Sigmoid colon (tissue), 7 donors: ENCODE data around the gene CATSPERE. TPM values are rescaled to one million over a fixed set of nuclear protein-coding genes. Genes with fewer than 3 reads are reported as not detected.
"Not testable (repeated sequence)": the region's sequence is repeated elsewhere in the genome, so short reads cannot be mapped to it uniquely, and the experiment has no call there.

Source experiments
- DNase-seq: peaks from one replicate; pipeline ENCODE4 v3.0.0-alpha.2; 2019
- H3K27ac ChIP-seq, 4 donors: fragments of 200-600 bp; sonication (generic); one replicate each; pipeline ENCODE4 v1.5.1; 2016 to 2019; ENCODE audit warnings: mild to moderate bottlenecking in 1 of 4
- H3K27me3 ChIP-seq, 3 donors: fragments of 200-600 bp; sonication (generic); one replicate each; pipeline ENCODE4 v1.5.1; 2019; ENCODE audit warnings: mild to moderate bottlenecking in 1 of 3
- H3K36me3 ChIP-seq, 4 donors: fragments of 200-600 bp; sonication (generic); one replicate each; pipeline ENCODE4 v1.5.1; 2016 to 2019
- H3K4me1 ChIP-seq, 4 donors: fragments of 200-600 bp; sonication (generic); one replicate each; pipeline ENCODE4 v1.5.1; 2017 to 2019
- H3K4me3 ChIP-seq, 4 donors: fragments of 200-600 bp; sonication (generic); one replicate each; pipeline ENCODE4 v1.5.1; 2017 to 2019; ENCODE audit warnings: mild to moderate bottlenecking in 2 of 4, moderate library complexity in 1 of 4
- H3K9me3 ChIP-seq, 4 donors: fragments of 200-600 bp in 3 of 4; sonication (generic) in 3 of 4; one replicate each; pipeline versions ENCODE4 v1.5.1 to v1.6.1; 2013 to 2019
- EP300 ChIP-seq, 4 donors: sonication (generic); formaldehyde crosslinking; IDR thresholded peaks; one replicate each; pipeline ENCODE4 v1.6.1; 2017; ENCODE audit warnings: antibody characterized with exemption in 4 of 4
- POLR2A ChIP-seq, 2 donors: fragments of 450-650 bp; IDR thresholded peaks; one replicate each; pipeline ENCODE4 v1.6.1; 2016; ENCODE audit warnings: antibody characterized with exemption in 2 of 2, mild to moderate bottlenecking in 2 of 2, moderate library complexity in 2 of 2
- POLR2AphosphoS5 ChIP-seq, 4 donors: sonication (generic); formaldehyde crosslinking; IDR thresholded peaks; one replicate each; pipeline ENCODE4 v1.6.1; 2017; ENCODE audit warnings: antibody characterized with exemption in 4 of 4
- WGBS, 2 donors: extraction: QIAGEN DNeasy Blood & Tissue Kit; methylation state at CpG; one replicate each; pipeline ENCODE4 v1.1.7; 2013; 5-methylcytosine and 5-hydroxymethylcytosine counted together
- intact Hi-C: fragments of 100-400 bp; cut with DNase I; formaldehyde crosslinking; loops from one replicate; pipeline ENCODE4 v1.15.1; 2023
- polyA plus RNA-seq, 3 donors: library from polyadenylated mRNA; stranded (reverse); fragments of 200-250 nt; gene quantifications; one replicate each; pipeline ENCODE4 v1.2.3, GENCODE V29; 2013
- total RNA-seq, 4 donors: library from RNA; depleted of rRNA; stranded (reverse); fragments of >200 nt; gene quantifications; one replicate each; pipeline ENCODE4 v1.1.0, GENCODE V29; 2016
- TF ChIP-seq, protein P1 (sequence below), 4 experiments: fragments of 450-650 bp in 3 of 4; fragments of 200-600 bp in 1 of 4; IDR thresholded peaks; one replicate each; pipeline ENCODE4 v1.5.1; 2016 to 2019; ENCODE audit warnings: antibody characterized with exemption in 4 of 4, mild to moderate bottlenecking in 3 of 4, moderate library complexity in 2 of 4
- donor health status: healthy with polysubstance abuse.
- donor health status: Bipolar disorder and iron deficiency.
- donor health status: healthy.

The CATSPERE gene
- total and polyA plus RNA-seq, 7 donors: 0.31 to 2.0 (median 1.4) TPM; not detected in 2

DNA sequence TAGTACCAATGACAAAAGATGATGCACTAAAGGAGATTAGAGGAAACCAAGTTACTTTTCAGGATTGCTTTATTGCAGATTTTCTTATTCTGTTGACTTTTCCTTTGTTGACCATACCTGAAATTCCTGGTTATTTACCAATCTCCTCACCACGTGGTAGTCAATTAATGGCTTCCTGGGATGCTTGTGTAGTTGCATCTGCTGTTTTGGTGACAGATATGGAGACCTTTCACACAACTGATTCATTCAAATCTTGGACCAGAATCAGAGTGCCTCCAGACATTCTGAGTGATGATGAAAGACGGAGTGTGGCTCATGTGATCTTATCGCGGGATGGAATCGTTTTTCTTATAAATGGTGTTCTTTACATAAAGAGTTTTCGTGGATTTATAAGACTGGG, 91.3 kb downstream of the CATSPERE start:
- H3K36me3 ChIP-seq: no peaks in the 10 kb centered on the region
- no peak for DNase-seq
- H3K4me1 ChIP-seq: no peaks in the 10 kb centered on the region
- H3K27ac ChIP-seq: no peak overlapping the region
- no peaks in the 10 kb centered on the region for H3K27me3 ChIP-seq
- H3K4me3 ChIP-seq: no peak overlapping the region
- peaks cover 0 to 7% (median 1%) of the 10 kb centered on the region in 4 donors for H3K9me3 ChIP-seq
- 79 to 86% methylated on average over 6 of the region's 6 CpGs for WGBS, 2 donors
- TF ChIP-seq POLR2A (IDR thresholded peaks at IDR 0.05) (no peak), POLR2AphosphoS5 (IDR thresholded peaks at IDR 0.05) (no peak), EP300 (IDR thresholded peaks at IDR 0.05) (no peak)
- TF ChIP-seq, protein P1, sequence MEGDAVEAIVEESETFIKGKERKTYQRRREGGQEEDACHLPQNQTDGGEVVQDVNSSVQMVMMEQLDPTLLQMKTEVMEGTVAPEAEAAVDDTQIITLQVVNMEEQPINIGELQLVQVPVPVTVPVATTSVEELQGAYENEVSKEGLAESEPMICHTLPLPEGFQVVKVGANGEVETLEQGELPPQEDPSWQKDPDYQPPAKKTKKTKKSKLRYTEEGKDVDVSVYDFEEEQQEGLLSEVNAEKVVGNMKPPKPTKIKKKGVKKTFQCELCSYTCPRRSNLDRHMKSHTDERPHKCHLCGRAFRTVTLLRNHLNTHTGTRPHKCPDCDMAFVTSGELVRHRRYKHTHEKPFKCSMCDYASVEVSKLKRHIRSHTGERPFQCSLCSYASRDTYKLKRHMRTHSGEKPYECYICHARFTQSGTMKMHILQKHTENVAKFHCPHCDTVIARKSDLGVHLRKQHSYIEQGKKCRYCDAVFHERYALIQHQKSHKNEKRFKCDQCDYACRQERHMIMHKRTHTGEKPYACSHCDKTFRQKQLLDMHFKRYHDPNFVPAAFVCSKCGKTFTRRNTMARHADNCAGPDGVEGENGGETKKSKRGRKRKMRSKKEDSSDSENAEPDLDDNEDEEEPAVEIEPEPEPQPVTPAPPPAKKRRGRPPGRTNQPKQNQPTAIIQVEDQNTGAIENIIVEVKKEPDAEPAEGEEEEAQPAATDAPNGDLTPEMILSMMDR (IDR thresholded peaks at IDR 0.05): no peak
- intact Hi-C loops: no loop called here

DNA sequence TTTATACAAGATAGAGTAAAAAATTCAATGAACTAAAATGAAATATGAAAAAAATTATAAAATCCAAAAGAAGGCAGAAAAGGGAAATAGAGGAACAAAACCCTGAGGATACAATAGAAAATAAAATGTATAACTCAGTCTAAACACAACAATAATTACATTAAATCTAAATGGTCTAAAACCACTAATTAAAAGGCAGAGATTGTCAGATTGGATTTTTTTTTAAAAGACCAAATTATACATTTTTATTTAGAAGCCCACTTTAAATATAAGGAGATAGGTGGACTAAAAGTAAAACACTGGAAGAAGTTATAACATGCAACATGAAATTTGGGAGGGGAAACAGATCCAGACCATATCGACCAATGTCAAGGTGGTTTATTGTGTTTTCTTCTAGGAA, 95.2 kb downstream of the CATSPERE start:
- WGBS, 2 donors: 90 to 96% methylated on average over 1 of the region's 1 CpG
- Histone ChIP-seq H3K9me3 (peaks cover 0 to 3% (median 0%) of the 10 kb centered on the region in 4 donors), H3K27me3 (no peaks in the 10 kb centered on the region), H3K4me3 (no peak overlapping the region), H3K4me1 (no peaks in the 10 kb centered on the region), H3K27ac (no peak overlapping the region), H3K36me3 (no peaks in the 10 kb centered on the region)
- no peak for DNase-seq
- intact Hi-C loops: no loop called here
- TF ChIP-seq POLR2AphosphoS5 (IDR thresholded peaks at IDR 0.05) (no peak), POLR2A (IDR thresholded peaks at IDR 0.05) (no peak), EP300 (IDR thresholded peaks at IDR 0.05) (no peak)
- TF ChIP-seq, protein P1 (IDR thresholded peaks at IDR 0.05): no peak

DNA sequence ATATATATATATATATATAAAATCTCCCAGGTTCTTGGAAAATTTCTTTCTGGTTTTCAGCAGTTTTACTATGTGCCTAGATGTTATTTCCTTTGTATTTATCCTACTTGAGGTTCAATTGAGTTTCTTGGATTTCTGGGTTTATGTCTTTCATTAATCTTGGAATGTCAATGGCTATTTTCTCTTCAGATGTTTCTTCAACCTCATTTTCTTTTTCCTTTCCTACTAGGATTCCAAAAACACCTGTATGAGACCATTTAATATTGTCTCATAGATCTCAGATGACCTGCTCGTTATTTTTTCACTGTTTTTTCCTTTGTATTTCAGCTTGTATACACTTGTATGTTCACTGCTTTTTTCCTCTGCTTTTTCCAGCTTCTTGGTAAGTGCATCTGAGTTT, 96.5 kb downstream of the CATSPERE start:
- H3K27ac ChIP-seq: no peak overlapping the region
- no peaks in the 10 kb centered on the region for H3K27me3 ChIP-seq
- TF ChIP-seq, protein P1 (IDR thresholded peaks at IDR 0.05): no peak
- TF ChIP-seq POLR2AphosphoS5 (IDR thresholded peaks at IDR 0.05) (no peak), POLR2A (IDR thresholded peaks at IDR 0.05) (no peak), EP300 (IDR thresholded peaks at IDR 0.05) (no peak)
- 71 to 78% methylated on average over 1 of the region's 1 CpG for WGBS, 2 donors
- DNase-seq: no peak
- intact Hi-C loops: no loop called here
- no peaks in the 10 kb centered on the region for H3K4me1 ChIP-seq
- peaks cover 0 to 3% (median 0%) of the 10 kb centered on the region in 4 donors for H3K9me3 ChIP-seq
- H3K4me3 ChIP-seq: no peak overlapping the region
- no peaks in the 10 kb centered on the region for H3K36me3 ChIP-seq

DNA sequence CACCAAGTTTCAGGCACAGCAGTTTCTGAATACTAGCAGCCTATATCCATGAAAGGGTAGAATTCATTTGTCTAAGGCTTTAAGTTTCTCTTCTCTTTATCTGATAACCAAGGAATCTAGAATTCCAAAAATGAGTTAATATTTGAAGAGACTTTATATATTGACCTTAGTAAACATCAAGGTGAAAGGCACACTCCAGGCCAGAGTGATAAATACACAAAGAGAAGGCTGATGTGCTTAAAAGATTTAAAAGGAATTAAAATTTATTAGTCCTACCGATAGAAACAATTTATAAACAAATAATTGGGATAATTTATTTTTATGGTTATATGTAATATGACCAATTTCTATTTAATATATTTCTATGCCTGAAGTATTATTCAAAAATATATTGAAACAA, 98.5 kb downstream of the CATSPERE start:
- H3K27me3 ChIP-seq: no peaks in the 10 kb centered on the region
- no peak overlapping the region for H3K4me3 ChIP-seq
- H3K36me3 ChIP-seq: no peaks in the 10 kb centered on the region
- no peak for DNase-seq
- WGBS, 2 donors: 79 to 85% methylated on average over 1 of the region's 1 CpG
- H3K9me3 ChIP-seq: peaks cover 0 to 3% (median under 1%) of the 10 kb centered on the region in 4 donors
- intact Hi-C loops: no loop called here
- no peaks in the 10 kb centered on the region for H3K4me1 ChIP-seq
- no peak overlapping the region for H3K27ac ChIP-seq
- no peak for TF ChIP-seq EP300 (IDR thresholded peaks at IDR 0.05)
- TF ChIP-seq POLR2AphosphoS5 (IDR thresholded peaks at IDR 0.05): no peak
- TF ChIP-seq POLR2A (IDR thresholded peaks at IDR 0.05): no peak
- TF ChIP-seq, protein P1 (IDR thresholded peaks at IDR 0.05): no peak

DNA sequence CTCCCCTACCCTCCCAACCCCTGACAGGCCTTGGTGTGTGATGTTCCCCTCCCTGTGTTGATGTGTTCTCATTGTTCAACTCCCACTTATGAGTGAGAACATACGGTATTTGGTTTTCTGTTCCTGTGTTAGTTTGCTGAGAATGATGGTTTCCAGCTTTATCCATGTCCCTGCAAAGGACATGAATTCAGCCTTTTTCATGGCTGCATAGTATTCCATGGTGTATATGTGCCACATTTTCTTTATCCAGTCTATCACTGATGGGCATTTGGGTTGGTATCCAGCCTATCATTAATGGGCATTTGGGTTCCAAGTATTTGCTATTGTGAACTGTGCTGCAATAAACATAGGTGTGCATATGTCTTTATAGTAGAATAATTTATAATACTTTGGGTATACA, 101.8 kb downstream of the CATSPERE start:
- intact Hi-C loops, H3K4me1 ChIP-seq: not testable (repeated sequence)
- WGBS, 2 donors: 97 to 100% methylated on average over 1 of the region's 1 CpG

More for the DNA sequence above, 101.8 kb downstream of the CATSPERE start:
- DNase-seq, H3K27me3 ChIP-seq, H3K36me3 ChIP-seq, H3K4me3 ChIP-seq, H3K9me3 ChIP-seq, H3K27ac ChIP-seq: not testable (repeated sequence)
